GM12878 (cell line): Measurements from ENCODE around the gene PLXNA4. TPM values are rescaled to one million over a fixed set of nuclear protein-coding genes. Genes with fewer than 3 reads are reported as not detected.

ENCODE experiments used
- ATAC-seq: fragments of 200-7000 bp; cut with Tn5 transposase; 3 replicates; pipeline ENCODE4 v1.9.1; 2020; ENCODE audit warnings: mild to moderate bottlenecking, moderate library complexity
- BruUV-seq: library from RNA; stranded (reverse); fragments of 400-500 nt; replicated peaks from 2 replicates; lab custom pipeline; 2021; lab: Mats Ljungman, UMichigan
- CTCF ChIA-PET: fragments of 300-600 bp; sonication (Branson Sonifier 250); formaldehyde crosslinking; extraction: SDS; loops from one replicate; lab custom pipeline; 2021; ENCODE audit warnings: inconsistent platforms; lab: Yijun Ruan, JAX
- POLR2A ChIA-PET: fragments of 350-600 bp; formaldehyde crosslinking; extraction: SDS; loops from one replicate; lab custom pipeline; 2021; ENCODE audit warnings: inconsistent platforms; lab: Charles Lee
- RAD21 ChIA-PET: fragments of 300-600 bp; sonication (Branson Sonifier 250); formaldehyde crosslinking; loops from one replicate; lab custom pipeline; 2023; ENCODE audit warnings: antibody characterized with exemption; ENCODE audit not compliant: unreplicated experiment; lab: Charles Lee
- SMC1A ChIA-PET: fragments of 300-600 bp; sonication (Branson Sonifier 250); formaldehyde crosslinking; loops from one replicate; lab custom pipeline; 2023; ENCODE audit not compliant: unreplicated experiment, uncharacterized antibody; lab: Charles Lee
- DNase-seq: peaks from one replicate; pipeline ENCODE4 v3.0.0-alpha.2; 2011; ENCODE audit warnings: low read depth, low spot score
- FAIRE-seq: peaks from 3 replicates; lab custom pipeline; 2011; peaks lifted over from hg19 to GRCh38; lab: Jason Lieb, UNC
- H2AFZ ChIP-seq: 2 replicates; pipeline ENCODE4 v1.6.0; 2011; ENCODE audit warnings: low read depth, low read length, control low read depth; ENCODE audit not compliant: control insufficient read depth
- H3K27ac ChIP-seq: 2 replicates; pipeline ENCODE4 v1.5.1; 2011; ENCODE audit warnings: control low read depth; ENCODE audit not compliant: control insufficient read depth, insufficient read depth
- H3K27me3 ChIP-seq, 2 experiments: replicated peaks in 1 of 2; 2 replicates each; pipeline versions ENCODE4 v1.6.0 to v1.6.1; 2011; ENCODE audit warnings: low read length in 1 of 2; ENCODE audit not compliant: control insufficient read depth in 2 of 2, insufficient read depth in 2 of 2
- H3K36me3 ChIP-seq, 2 experiments: 2 replicates each; pipeline ENCODE4 v1.5.1; 2011; ENCODE audit warnings: low read length in 1 of 2; ENCODE audit not compliant: control insufficient read depth in 2 of 2, insufficient read depth in 2 of 2
- H3K4me1 ChIP-seq: 2 replicates; pipeline ENCODE4 v1.6.1; 2011; ENCODE audit warnings: mild to moderate bottlenecking, low read length, moderate library complexity, mixed read lengths; ENCODE audit not compliant: control insufficient read depth, insufficient read depth
- H3K4me2 ChIP-seq: 2 replicates; pipeline ENCODE4 v1.6.0; 2011; ENCODE audit warnings: control low read depth; ENCODE audit not compliant: control insufficient read depth, insufficient read depth
- H3K4me3 ChIP-seq: fragments of 200-600 bp; sonication (generic); 2 replicates; pipeline ENCODE4 v1.5.1; 2016
- H3K79me2 ChIP-seq: 2 replicates; pipeline ENCODE4 v1.6.0; 2011; ENCODE audit warnings: low read length; ENCODE audit not compliant: control insufficient read depth, insufficient read depth
- H3K9ac ChIP-seq: 2 replicates; pipeline ENCODE4 v1.8.0; 2011; ENCODE audit warnings: low read length, control low read depth, mixed read lengths; ENCODE audit not compliant: control insufficient read depth, insufficient read depth
- H3K9me3 ChIP-seq: replicated peaks from 3 replicates; pipeline ENCODE4 v1.5.1; 2011; ENCODE audit warnings: mild to moderate bottlenecking, low read length; ENCODE audit not compliant: control insufficient read depth, insufficient read depth
- H4K20me1 ChIP-seq: 2 replicates; pipeline ENCODE4 v1.6.0; 2011; ENCODE audit not compliant: control insufficient read depth, insufficient read depth
- CBFB ChIP-seq: IDR thresholded peaks from 2 replicates; pipeline ENCODE4 v1.6.1; 2016; ENCODE audit warnings: antibody characterized with exemption, low read depth
- CHD1 ChIP-seq: IDR thresholded peaks from 2 replicates; pipeline ENCODE4 v1.6.1; 2012; ENCODE audit warnings: low read depth, low read length, improper control_type of control experiment
- CREB1 ChIP-seq: IDR thresholded peaks from 2 replicates; pipeline ENCODE4 v1.6.1; 2012; ENCODE audit warnings: low read depth, mild to moderate bottlenecking, inconsistent platforms
- GATAD2B ChIP-seq: fragments of 450-650 bp; conservative IDR thresholded peaks from 2 replicates; pipeline ENCODE4 v1.6.1; 2017; ENCODE audit warnings: low read depth, mild to moderate bottlenecking, moderate library complexity
- HDGF ChIP-seq: fragments of 450-650 bp; IDR thresholded peaks from 2 replicates; pipeline ENCODE4 v1.6.1; 2016; ENCODE audit warnings: antibody characterized with exemption
- RB1 ChIP-seq: fragments of 450-650 bp; formaldehyde crosslinking; IDR thresholded peaks from 2 replicates; pipeline ENCODE4 v1.6.1; 2017; ENCODE audit warnings: mild to moderate bottlenecking, borderline replicate concordance
- RELA ChIP-seq: fragments of 450-650 bp; IDR thresholded peaks from 2 replicates; pipeline ENCODE4 v1.8.0; 2014; ENCODE audit warnings: borderline replicate concordance; ENCODE audit not compliant: partially characterized antibody
- STAT3 ChIP-seq: IDR thresholded peaks from 2 replicates; pipeline ENCODE4 v1.6.1; 2011; ENCODE audit warnings: low read depth, low read length, improper control_type of control experiment
- ZNF274 ChIP-seq: IDR thresholded peaks from one replicate; pipeline ENCODE4 v1.8.0; 2011; ENCODE audit not compliant: insufficient read length, insufficient read depth
- WGBS: methylation state at CpG from one replicate; pipeline ENCODE4 v1.1.6; 2016; ENCODE audit warnings: low lambda C conversion rate; ENCODE audit not compliant: insufficient replicate concordance, insufficient coverage; ENCODE audit errors: missing lambda C conversion rate; 5-methylcytosine and 5-hydroxymethylcytosine counted together
- in situ Hi-C: fragments of 300-500 bp; cut with MboI; formaldehyde crosslinking; loops from 9 replicates; pipeline ENCODE4 v1.14.3; 2018; ENCODE audit warnings: mixed read lengths
- intact Hi-C: fragments of 100-400 bp; cut with micrococcal nuclease; formaldehyde crosslinking; loops from one replicate; pipeline ENCODE4 v1.14.2; 2022; ENCODE audit not compliant: unreplicated experiment
- polyA plus RNA-seq, 11 experiments: library from polyadenylated mRNA; depleted of rRNA in 4 of 11; unstranded in 6 of 11; stranded (reverse) in 5 of 11; fragments of >200 nt; fragmentation: Nextera tagmentation in 4 of 11; fragmentation: Illumina TruSeq in 1 of 11; extraction: Ambion mirVana in 4 of 11; extraction: Trizol in 1 of 11; gene quantifications; 1 replicate in 1 of 11; 2 replicates in 10 of 11; pipeline versions ENCODE4 v1.2.1 to v1.2.3, GENCODE V29; 2011 to 2016; ENCODE audit warnings: inconsistent platforms in 2 of 11, missing spikeins in 2 of 11, low read depth in 1 of 11
- total RNA-seq, 4 experiments: library from RNA; depleted of rRNA in 3 of 4; stranded (reverse); fragments of >200 nt in 3 of 4; fragmentation: Illumina TruSeq in 1 of 4; extraction: Trizol in 1 of 4; gene quantifications; 2 replicates each; pipeline versions ENCODE4 v1.2.1 to v1.2.3, GENCODE V29; 2013 to 2021
- TF ChIP-seq, protein P1 (sequence below): IDR thresholded peaks from 2 replicates; pipeline ENCODE4 v1.6.1; 2011; ENCODE audit warnings: borderline replicate concordance, low read depth, mild to moderate bottlenecking, moderate library complexity, low read length; ENCODE audit not compliant: insufficient read depth, poor library complexity, severe bottlenecking

Gene PLXNA4
- total and polyA plus RNA-seq, 10 of the 15 experiments (the other 5 are each of a cell fraction or from before 2014, with no cell fraction given), result 0.03 TPM; not detected in 9

DNA sequence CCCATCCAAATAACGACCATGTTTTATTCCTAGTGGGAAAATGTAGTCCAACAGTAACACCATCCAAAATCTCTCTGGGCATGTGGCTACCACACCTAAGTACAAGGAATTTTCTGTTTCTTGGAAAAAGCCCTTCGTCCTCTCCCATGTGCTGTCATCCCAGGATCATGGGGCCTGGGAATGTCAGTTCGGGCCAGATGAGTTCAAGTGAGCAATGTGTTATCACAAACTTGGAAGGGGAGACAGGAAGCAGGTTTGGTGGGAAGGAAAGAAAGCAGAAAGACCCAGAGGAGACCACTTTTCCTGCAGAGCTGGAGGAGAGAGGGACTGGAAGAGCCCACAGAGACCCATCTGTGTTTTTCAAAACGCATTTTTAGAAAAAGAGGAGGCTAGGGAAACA lies 110.8 kb downstream of the PLXNA4 start:
- ChIA-PET CTCF (no interaction called here), RAD21 (no interaction called here), SMC1A (no interaction called here)
- ATAC-seq, result no peak
- Histone ChIP-seq H3K27ac (no peak overlapping the region), H3K79me2 (no peaks in the 10 kb centered on the region), H3K36me3 (no peaks in the 10 kb centered on the region), H3K27me3 (no peaks in the 10 kb centered on the region; a peak in 1 of 4 replicates), H3K4me2 (no peak overlapping the region)
- intact Hi-C loops, result no loop called here
- no peak for DNase-seq
- 0% methylated on average over 4 of the region's 4 CpGs for WGBS
- TF ChIP-seq CREB1 (no peak), ZNF274 (no peak), STAT3 (no peak), GATAD2B (no peak), CHD1 (no peak), HDGF (no peak), RELA (no peak), CBFB (no peak), RB1 (no peak)
- TF ChIP-seq, protein P1, sequence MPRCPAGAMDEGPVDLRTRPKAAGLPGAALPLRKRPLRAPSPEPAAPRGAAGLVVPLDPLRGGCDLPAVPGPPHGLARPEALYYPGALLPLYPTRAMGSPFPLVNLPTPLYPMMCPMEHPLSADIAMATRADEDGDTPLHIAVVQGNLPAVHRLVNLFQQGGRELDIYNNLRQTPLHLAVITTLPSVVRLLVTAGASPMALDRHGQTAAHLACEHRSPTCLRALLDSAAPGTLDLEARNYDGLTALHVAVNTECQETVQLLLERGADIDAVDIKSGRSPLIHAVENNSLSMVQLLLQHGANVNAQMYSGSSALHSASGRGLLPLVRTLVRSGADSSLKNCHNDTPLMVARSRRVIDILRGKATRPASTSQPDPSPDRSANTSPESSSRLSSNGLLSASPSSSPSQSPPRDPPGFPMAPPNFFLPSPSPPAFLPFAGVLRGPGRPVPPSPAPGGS, result no peak
- TF ChIP-seq, all 136 proteins: peak for 0
- FAIRE-seq, result no peak
- no peaks in the 10 kb centered on the region for H3K4me1 ChIP-seq
- H4K20me1 ChIP-seq, result no peaks in the 10 kb centered on the region
- in situ Hi-C loops, result no loop called here
- H2AFZ ChIP-seq, result no peak overlapping the region
- POLR2A ChIA-PET, result no interaction called here
- H3K9me3 ChIP-seq, result no peaks in the 10 kb centered on the region
- no peak overlapping the region for H3K4me3 ChIP-seq
- H3K9ac ChIP-seq, result no peak overlapping the region
- no TSS peak for BruUV-seq
